Ascending aorta (tissue), 2 donors: Measurements from ENCODE around the gene MAP4K1. TPM values are rescaled to one million over a fixed set of nuclear protein-coding genes. Genes with fewer than 3 reads are reported as not detected.

Source experiments
- DNase-seq, 2 donors: peaks; one replicate each; pipeline ENCODE4 v3.0.0-alpha.2; 2019; ENCODE audit warnings: low spot score in 2 of 2
- H3K27ac ChIP-seq, 2 donors: fragments of 200-600 bp; sonication (generic); one replicate each; pipeline ENCODE4 v1.5.1; 2016 to 2017; ENCODE audit warnings: mild to moderate bottlenecking in 1 of 2
- H3K27me3 ChIP-seq: fragments of 200-600 bp; sonication (generic); one replicate; pipeline ENCODE4 v1.5.1; 2017
- H3K36me3 ChIP-seq, 2 donors: fragments of 200-600 bp; sonication (generic); one replicate each; pipeline ENCODE4 v1.5.1; 2016
- H3K4me1 ChIP-seq, 2 donors: fragments of 200-600 bp; sonication (generic); one replicate each; pipeline ENCODE4 v1.5.1; 2016 to 2017; ENCODE audit warnings: mild to moderate bottlenecking in 1 of 2
- H3K4me3 ChIP-seq, 2 donors: fragments of 200-600 bp; sonication (generic); one replicate each; pipeline ENCODE4 v1.5.1; 2016 to 2017; ENCODE audit warnings: mild to moderate bottlenecking in 1 of 2
- H3K9me3 ChIP-seq, 2 donors: fragments of 200-600 bp; sonication (generic); one replicate each; pipeline ENCODE4 v1.5.1; 2016
- CTCF ChIP-seq, 3 experiments: fragments of 200-600 bp in 2 of 3; fragments of 450-650 bp in 1 of 3; sonication (generic) in 2 of 3; IDR thresholded peaks; one replicate each; pipeline ENCODE4 v1.5.1; 2016 to 2019; ENCODE audit warnings: antibody characterized with exemption in 3 of 3, mild to moderate bottlenecking in 1 of 3, moderate library complexity in 1 of 3
- intact Hi-C: fragments of 100-400 bp; cut with DNase I; formaldehyde crosslinking; loops from one replicate; pipeline ENCODE4 v1.15.1; 2023
- total RNA-seq: library from RNA; depleted of rRNA; stranded (reverse); fragments of >200 nt; gene quantifications from one replicate; pipeline ENCODE4 v1.1.0, GENCODE V29; 2016

The MAP4K1 gene
- total RNA-seq, 1 donor from 2014 or later: 15.1 TPM

DNA sequence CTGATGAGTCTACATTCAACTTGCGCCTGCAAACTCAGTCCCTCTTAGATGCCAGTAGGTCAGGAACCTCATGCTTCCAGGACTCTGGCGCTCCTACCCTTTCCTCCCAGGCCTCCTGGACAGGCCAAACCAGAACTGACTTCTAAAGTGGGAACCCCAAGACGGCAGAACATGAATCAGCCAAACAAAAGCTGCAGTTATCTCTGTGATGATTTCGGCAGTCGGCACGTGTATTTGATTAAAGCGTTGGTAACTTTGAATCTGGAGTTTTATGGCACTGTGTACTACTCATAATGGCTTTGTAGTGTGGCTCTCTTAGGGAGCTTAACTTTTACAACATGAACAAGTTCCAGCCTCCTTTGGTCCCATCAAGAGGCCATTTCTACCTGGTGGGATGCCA is 43.4 kb upstream of the MAP4K1 start:
- Histone ChIP-seq H3K9me3 (no peaks in the 10 kb centered on the region), H3K27ac (peak overlapping the region; percentile 92 to 96), H3K4me1 (peaks cover 58 to 95% of the 10 kb centered on the region in 2 donors), H3K36me3 (peaks cover 4 to 16% of the 10 kb centered on the region in 2 donors), H3K27me3 (no peaks in the 10 kb centered on the region), H3K4me3 (peak overlapping the region in 1 of 2 donors; percentile 12)
- no peak for DNase-seq
- TF ChIP-seq CTCF (IDR thresholded peaks at IDR 0.05): no peak
- intact Hi-C loops: no loop called here

GRCh38 chr19:38660724-38661123 is 43.0 kb upstream of the MAP4K1 start:
- DNase-seq: no peak
- intact Hi-C loops: no loop called here
- TF ChIP-seq CTCF (IDR thresholded peaks at IDR 0.05): no peak
- Histone ChIP-seq H3K27ac (peak overlapping the region; percentile 92 to 96), H3K4me3 (peak overlapping the region in 1 of 2 donors; percentile 12), H3K36me3 (peaks cover 5 to 18% of the 10 kb centered on the region in 2 donors), H3K9me3 (no peaks in the 10 kb centered on the region), H3K4me1 (peaks cover 55 to 95% of the 10 kb centered on the region in 2 donors), H3K27me3 (no peaks in the 10 kb centered on the region)

DNA sequence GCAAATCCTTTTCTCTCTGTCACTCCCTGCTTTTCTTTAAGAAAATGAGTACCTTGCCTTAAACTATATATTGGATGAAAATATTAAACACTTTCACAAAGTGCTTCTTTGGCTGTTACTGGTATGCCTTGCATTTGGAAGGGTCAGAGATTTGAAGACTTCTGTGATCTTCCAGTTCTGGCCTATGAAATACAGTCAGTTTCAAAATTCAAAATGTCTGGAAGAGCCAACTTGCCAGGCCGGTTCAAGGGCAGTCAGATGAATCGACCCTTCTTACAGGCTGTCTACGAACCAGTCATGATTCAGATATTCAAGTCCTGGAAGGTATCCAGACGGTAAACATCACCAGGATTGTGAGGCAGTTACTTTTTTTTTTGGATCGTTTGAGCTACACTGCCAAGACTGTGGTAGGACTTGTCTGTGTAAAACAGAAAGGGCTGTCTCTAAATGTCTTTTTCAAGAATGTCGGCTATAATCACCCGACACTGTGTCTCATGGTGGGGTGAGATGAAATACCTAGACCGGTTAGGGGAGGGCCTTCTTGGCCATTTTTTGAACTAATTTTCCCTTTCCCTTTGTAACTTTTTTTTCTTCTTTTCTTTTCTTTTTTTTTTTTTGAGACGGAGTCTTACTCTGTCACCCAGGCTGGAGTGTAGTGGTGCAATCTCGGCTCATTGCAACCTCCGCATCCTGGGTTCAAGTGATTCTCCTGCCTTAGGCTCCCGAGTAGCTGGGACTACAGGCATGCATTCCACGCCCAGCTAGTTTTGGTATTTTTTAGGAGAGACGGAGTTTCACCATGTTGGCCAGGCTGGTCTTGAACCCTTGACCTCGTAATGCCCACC is 40.9 kb upstream of the MAP4K1 start:
- intact Hi-C loops: loop anchor here (2.0 to 10.0 kb wide), 3 partner anchors 26 to 746 kb away; partner anchors contain the start of gene ZFP36
- TF ChIP-seq CTCF (IDR thresholded peaks at IDR 0.05): no peak
- H3K9me3 ChIP-seq: no peaks in the 10 kb centered on the region
- H3K27ac ChIP-seq: peak overlapping the region; percentile 92 to 96
- peaks cover 5 to 18% of the 10 kb centered on the region in 2 donors for H3K36me3 ChIP-seq
- H3K4me3 ChIP-seq: peak overlapping the region; percentile 34 to 47
- H3K4me1 ChIP-seq: peaks cover 42 to 93% of the 10 kb centered on the region in 2 donors
- no peaks in the 10 kb centered on the region for H3K27me3 ChIP-seq
- DNase-seq: peak in 1 of 2 donors; percentile 87

DNA sequence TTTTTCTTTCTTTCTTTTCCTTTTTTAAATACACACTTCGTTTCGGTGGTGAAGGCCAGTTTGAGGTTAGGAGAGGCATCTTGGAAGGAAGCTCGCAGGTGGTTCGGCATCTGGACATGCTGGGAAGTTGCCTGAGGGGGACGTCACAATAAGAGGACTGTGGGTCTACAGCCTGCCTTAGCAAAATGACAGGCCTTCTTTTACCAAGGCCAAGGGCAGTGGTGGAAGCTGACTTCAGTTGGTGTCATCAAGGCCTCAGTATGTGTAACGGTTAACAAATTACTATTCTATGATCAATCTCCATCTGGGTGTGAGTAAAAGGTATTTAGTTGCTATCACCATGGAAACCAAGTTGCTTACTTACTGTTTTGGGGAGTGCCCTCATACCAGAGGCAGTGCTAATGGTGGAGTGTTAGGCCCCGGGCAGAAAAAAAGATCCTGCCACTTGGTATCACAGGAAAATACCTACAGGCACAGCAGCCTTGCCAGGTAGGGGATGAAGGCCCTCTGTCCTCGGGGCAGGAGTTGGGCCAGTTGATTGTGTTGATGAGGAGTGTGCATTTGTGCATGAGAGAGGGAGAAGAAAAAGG is 40.0 kb upstream of the MAP4K1 start:
- H3K27me3 ChIP-seq: no peaks in the 10 kb centered on the region
- H3K27ac ChIP-seq: peak overlapping the region; percentile 92 to 96
- peaks cover 33 to 91% of the 10 kb centered on the region in 2 donors for H3K4me1 ChIP-seq
- no peak for DNase-seq
- H3K36me3 ChIP-seq: peaks cover 5 to 18% of the 10 kb centered on the region in 2 donors
- H3K4me3 ChIP-seq: peak overlapping the region in 1 of 2 donors; percentile 34
- intact Hi-C loops: loop anchor here (2.0 to 10.0 kb wide), 3 partner anchors 27 to 747 kb away; partner anchors contain the start of gene ZFP36
- TF ChIP-seq CTCF (IDR thresholded peaks at IDR 0.05): no peak
- no peaks in the 10 kb centered on the region for H3K9me3 ChIP-seq

DNA sequence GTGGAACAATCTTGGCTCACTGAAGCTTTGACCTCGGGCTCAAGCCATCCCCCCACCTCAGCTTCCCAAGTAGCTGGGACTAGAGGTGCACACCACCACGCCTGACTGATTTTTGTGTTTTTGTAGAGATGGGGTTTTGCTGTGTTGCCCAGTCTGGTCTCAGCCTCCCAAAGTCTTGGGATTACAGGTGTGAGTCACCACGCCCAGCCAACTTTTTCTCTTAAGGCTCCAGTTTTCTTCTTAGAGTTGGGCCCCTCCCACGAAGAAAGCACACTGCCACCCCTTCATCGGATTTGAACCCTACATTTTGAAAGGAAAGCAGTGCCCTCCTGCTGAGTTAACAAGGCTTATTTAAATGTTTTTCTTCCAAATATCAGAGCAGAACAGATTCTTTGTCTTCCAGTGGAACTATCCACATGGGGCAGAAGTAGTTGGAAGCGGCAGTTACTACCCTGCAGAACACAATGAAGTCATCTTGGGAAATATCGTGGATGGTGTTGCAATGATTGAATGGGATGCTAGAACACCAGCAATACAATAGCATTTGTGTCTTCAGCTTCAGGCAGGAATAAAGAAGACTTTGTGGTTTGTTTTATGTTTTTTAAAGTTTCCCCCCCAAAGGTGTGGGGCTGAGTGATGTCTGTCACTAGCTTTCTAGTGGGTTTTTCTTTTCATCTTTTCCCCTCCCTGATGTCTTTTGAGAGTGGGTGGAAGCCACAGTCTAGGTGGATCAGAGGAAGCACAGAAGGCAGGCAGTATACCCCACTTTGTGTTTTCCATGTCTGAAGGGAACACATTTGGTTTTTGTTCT is 38.6 kb upstream of the MAP4K1 start:
- intact Hi-C loops: loop anchor here (10.0 kb wide), 1 partner anchor 748 kb away; the partner anchor contains the start of gene ZFP36
- no peak for TF ChIP-seq CTCF (IDR thresholded peaks at IDR 0.05)
- peaks cover 5 to 18% of the 10 kb centered on the region in 2 donors for H3K36me3 ChIP-seq
- peak overlapping the region in 1 of 2 donors; percentile 34 for H3K4me3 ChIP-seq
- H3K9me3 ChIP-seq: no peaks in the 10 kb centered on the region
- DNase-seq: no peak
- H3K27me3 ChIP-seq: no peaks in the 10 kb centered on the region
- peaks cover 33 to 91% of the 10 kb centered on the region in 2 donors for H3K4me1 ChIP-seq
- peak overlapping the region; percentile 92 to 96 for H3K27ac ChIP-seq
